ENCODE measurements around the gene LCNL1. TPM values are rescaled to one million over a fixed set of nuclear protein-coding genes. Genes with fewer than 3 reads are reported as not detected.

LCNL1 gene
- total RNA-seq, 2 donors from 2014 or later, result 0.24 to 1.1 TPM

GRCh38 chr9:136950656-136951276 lies 32.0 kb upstream of the LCNL1 start:
- Histone ChIP-seq H3K27me3 (no peaks in the 10 kb centered on the region), H3K4me1 (peaks cover 0 to 63% of the 10 kb centered on the region in 2 donors), H3K9me3 (no peaks in the 10 kb centered on the region), H3K4me3 (peak overlapping the region; percentile 54 to 63), H3K36me3 (no peaks in the 10 kb centered on the region), H3K27ac (peak overlapping the region; percentile 85 to 98)
- TF ChIP-seq CTCF (IDR thresholded peaks at IDR 0.05), result no peak
- no peak for DNase-seq (ENCODE audit: low spot score)

GRCh38 chr9:136951541-136952320 lies 31.1 kb upstream of the LCNL1 start, which contains the start of gene LCN12:
Gene LCN12 (plus strand): TSS chr9:136952273. CDS start chr9:136952328, 55 bp downstream.
- H3K9me3 ChIP-seq, result no peaks in the 10 kb centered on the region
- H3K27me3 ChIP-seq, result no peaks in the 10 kb centered on the region
- H3K27ac ChIP-seq, result peak within 1 kb of the TSS; percentile 85 to 98
- DNase-seq (ENCODE audit: low spot score), result no peak
- H3K4me3 ChIP-seq, result peak within 1 kb of the TSS in 1 of 2 donors; percentile 2
- peaks cover 0 to 60% of the 10 kb centered on the region in 2 donors for H3K4me1 ChIP-seq
- no peak for TF ChIP-seq CTCF (IDR thresholded peaks at IDR 0.05)
- no peaks in the 10 kb centered on the region for H3K36me3 ChIP-seq

- Histone ChIP-seq H3K4me1 (peaks cover 0 to 54% of the 10 kb centered on the region in 2 donors), H3K9me3 (no peaks in the 10 kb centered on the region), H3K36me3 (no peaks in the 10 kb centered on the region), H3K4me3 (peak overlapping the region in 1 of 2 donors; percentile 2), H3K27me3 (no peaks in the 10 kb centered on the region), H3K27ac (peak overlapping the region; percentile 85 to 98)
- TF ChIP-seq CTCF (IDR thresholded peaks at IDR 0.05), result no peak
- no peak for DNase-seq (ENCODE audit: low spot score)
Observed at GRCh38 chr9:136952321-136952850, 30.4 kb upstream of the LCNL1 start.

GRCh38 chr9:136952876-136953770 lies 29.7 kb upstream of the LCNL1 start:
- no peaks in the 10 kb centered on the region for H3K36me3 ChIP-seq
- H3K4me3 ChIP-seq, result peak overlapping the region in 1 of 2 donors; percentile 2
- H3K4me1 ChIP-seq, result peaks cover 0 to 47% of the 10 kb centered on the region in 2 donors
- TF ChIP-seq CTCF (IDR thresholded peaks at IDR 0.05), result no peak
- no peaks in the 10 kb centered on the region for H3K9me3 ChIP-seq
- no peaks in the 10 kb centered on the region for H3K27me3 ChIP-seq
- no peak for DNase-seq (ENCODE audit: low spot score)
- peak overlapping the region; percentile 85 to 98 for H3K27ac ChIP-seq

GRCh38 chr9:136953771-136954269 lies 29.0 kb upstream of the LCNL1 start:
- H3K27me3 ChIP-seq, result no peaks in the 10 kb centered on the region

More at GRCh38 chr9:136953771-136954269, 29.0 kb upstream of the LCNL1 start:
- DNase-seq (ENCODE audit: low spot score), result no peak
- Histone ChIP-seq H3K9me3 (no peaks in the 10 kb centered on the region), H3K27ac (peak overlapping the region in 1 of 2 donors; percentile 98), H3K4me1 (peaks cover 0 to 40% of the 10 kb centered on the region in 2 donors), H3K36me3 (no peaks in the 10 kb centered on the region), H3K4me3 (no peak overlapping the region)
- no peak for TF ChIP-seq CTCF (IDR thresholded peaks at IDR 0.05)

All from right atrium auricular region (tissue), 2 donors.